DMS 273 (cell line): Measurements from ENCODE around the gene CCM2.
"Not testable (repeated sequence)": the region's sequence is repeated elsewhere in the genome, so short reads cannot be mapped to it uniquely, and the experiment has no call there.

Experiments used
- DNase-seq: peaks from one replicate; lab custom pipeline; 2025; ENCODE audit not compliant: unreplicated experiment; lab: John Stamatoyannopoulos, UW

The CCM2 gene

GRCh38 chr7:45032421-45032820 is 32.4 kb downstream of the CCM2 start:
- no peak for DNase-seq

GRCh38 chr7:45033261-45033930 is 33.4 kb downstream of the CCM2 start:
- peak; percentile 61 for DNase-seq

- DNase-seq = peak; percentile 61
Observed at GRCh38 chr7:45033931-45034290, 33.9 kb downstream of the CCM2 start.

GRCh38 chr7:45034710-45035109 is 34.7 kb downstream of the CCM2 start:
- not testable (repeated sequence) for DNase-seq

- no peak for DNase-seq
Observed at GRCh38 chr7:45035371-45035770, 35.4 kb downstream of the CCM2 start.

- no peak for DNase-seq
Observed at GRCh38 chr7:45035893-45036292, 35.9 kb downstream of the CCM2 start.

GRCh38 chr7:45036317-45036716 is 36.3 kb downstream of the CCM2 start:
- DNase-seq = no peak

- no peak for DNase-seq
Observed at GRCh38 chr7:45036796-45037195, 36.8 kb downstream of the CCM2 start.

- DNase-seq = no peak
Observed at GRCh38 chr7:45037876-45038275, 37.9 kb downstream of the CCM2 start.

- no peak for DNase-seq
Observed at GRCh38 chr7:45039106-45039505, 39.1 kb downstream of the CCM2 start.

- DNase-seq = no peak
Observed at GRCh38 chr7:45044338-45044737, 44.3 kb downstream of the CCM2 start.

GRCh38 chr7:45048748-45049147 is 48.7 kb downstream of the CCM2 start:
- no peak for DNase-seq

- DNase-seq = no peak
Observed at GRCh38 chr7:45050198-45050597, 50.2 kb downstream of the CCM2 start.

- peak; percentile 92 for DNase-seq
Observed at GRCh38 chr7:45052011-45052410, 52.0 kb downstream of the CCM2 start.

- no peak for DNase-seq
Observed at GRCh38 chr7:45053401-45053800, 53.4 kb downstream of the CCM2 start.

- no peak for DNase-seq
Observed at GRCh38 chr7:45053941-45054340, 53.9 kb downstream of the CCM2 start.

GRCh38 chr7:45054442-45054841 is 54.4 kb downstream of the CCM2 start:
- no peak for DNase-seq

- no peak for DNase-seq
Observed at GRCh38 chr7:45055016-45055415, 55.0 kb downstream of the CCM2 start.

- DNase-seq = no peak
Observed at GRCh38 chr7:45055594-45056219, 55.7 kb downstream of the CCM2 start.

GRCh38 chr7:45057878-45058277 is 57.9 kb downstream of the CCM2 start:
- DNase-seq = no peak

- no peak for DNase-seq
Observed at GRCh38 chr7:45060295-45060694, 60.3 kb downstream of the CCM2 start.

- no peak for DNase-seq
Observed at GRCh38 chr7:45061352-45061751, 61.4 kb downstream of the CCM2 start.

GRCh38 chr7:45061806-45062425 is 61.9 kb downstream of the CCM2 start:
- DNase-seq = no peak
